ENCODE results near the gene ZNF280B.

ZNF280B gene

GRCh38 chr22:22536916-22537315 lies 28.4 kb upstream of the ZNF280B start:
- Histone ChIP-seq H3K4me2 (no peak overlapping the region), H3K4me1 (ENCODE audit: low read depth, poor library complexity, severe bottlenecking) (no peaks in the 10 kb centered on the region), H3K27me3 (ENCODE audit: insufficient read depth, low read depth) (no peaks in the 10 kb centered on the region), H3K27ac (no peak overlapping the region), H3K4me3 (IDR thresholded peaks at IDR 0.05; ENCODE audit: insufficient read depth, low read depth, low read length) (no peak overlapping the region), H3K79me2 (ENCODE audit: insufficient read depth, low read depth) (no peaks in the 10 kb centered on the region), H3K9ac (no peak overlapping the region), H4K20me1 (ENCODE audit: insufficient read depth) (no peaks in the 10 kb centered on the region), H2AFZ (ENCODE audit: low read depth) (no peak overlapping the region), H3K36me3 (ENCODE audit: insufficient read depth) (no peaks in the 10 kb centered on the region)
- TF ChIP-seq, protein P1, sequence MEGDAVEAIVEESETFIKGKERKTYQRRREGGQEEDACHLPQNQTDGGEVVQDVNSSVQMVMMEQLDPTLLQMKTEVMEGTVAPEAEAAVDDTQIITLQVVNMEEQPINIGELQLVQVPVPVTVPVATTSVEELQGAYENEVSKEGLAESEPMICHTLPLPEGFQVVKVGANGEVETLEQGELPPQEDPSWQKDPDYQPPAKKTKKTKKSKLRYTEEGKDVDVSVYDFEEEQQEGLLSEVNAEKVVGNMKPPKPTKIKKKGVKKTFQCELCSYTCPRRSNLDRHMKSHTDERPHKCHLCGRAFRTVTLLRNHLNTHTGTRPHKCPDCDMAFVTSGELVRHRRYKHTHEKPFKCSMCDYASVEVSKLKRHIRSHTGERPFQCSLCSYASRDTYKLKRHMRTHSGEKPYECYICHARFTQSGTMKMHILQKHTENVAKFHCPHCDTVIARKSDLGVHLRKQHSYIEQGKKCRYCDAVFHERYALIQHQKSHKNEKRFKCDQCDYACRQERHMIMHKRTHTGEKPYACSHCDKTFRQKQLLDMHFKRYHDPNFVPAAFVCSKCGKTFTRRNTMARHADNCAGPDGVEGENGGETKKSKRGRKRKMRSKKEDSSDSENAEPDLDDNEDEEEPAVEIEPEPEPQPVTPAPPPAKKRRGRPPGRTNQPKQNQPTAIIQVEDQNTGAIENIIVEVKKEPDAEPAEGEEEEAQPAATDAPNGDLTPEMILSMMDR (conservative IDR thresholded peaks at IDR 0.05; ENCODE audit: low read depth, low read length): no peak

- no peak overlapping the region for H3K27ac ChIP-seq
- H4K20me1 ChIP-seq (ENCODE audit: insufficient read depth): no peaks in the 10 kb centered on the region
- H3K79me2 ChIP-seq (ENCODE audit: insufficient read depth, low read depth): no peaks in the 10 kb centered on the region
- H3K4me2 ChIP-seq: no peak overlapping the region
- H3K4me1 ChIP-seq (ENCODE audit: low read depth, poor library complexity, severe bottlenecking): no peaks in the 10 kb centered on the region
- no peaks in the 10 kb centered on the region for H3K27me3 ChIP-seq (ENCODE audit: insufficient read depth, low read depth)
- TF ChIP-seq, protein P1 (conservative IDR thresholded peaks at IDR 0.05; ENCODE audit: low read depth, low read length): no peak
- H3K9ac ChIP-seq: no peak overlapping the region
- no peaks in the 10 kb centered on the region for H3K36me3 ChIP-seq (ENCODE audit: insufficient read depth)
- H3K4me3 ChIP-seq (IDR thresholded peaks at IDR 0.05; ENCODE audit: insufficient read depth, low read depth, low read length): no peak overlapping the region
- H2AFZ ChIP-seq (ENCODE audit: low read depth): no peak overlapping the region
These were observed 28.0 kb upstream of the ZNF280B start for GRCh38 chr22:22536515-22536914.

- no peak overlapping the region for H3K27ac ChIP-seq
- H3K4me2 ChIP-seq: no peak overlapping the region
- no peaks in the 10 kb centered on the region for H3K79me2 ChIP-seq (ENCODE audit: insufficient read depth, low read depth)
- no peaks in the 10 kb centered on the region for H4K20me1 ChIP-seq (ENCODE audit: insufficient read depth)
- H3K4me1 ChIP-seq (ENCODE audit: low read depth, poor library complexity, severe bottlenecking): no peaks in the 10 kb centered on the region
- no peak overlapping the region for H3K9ac ChIP-seq
- no peaks in the 10 kb centered on the region for H3K36me3 ChIP-seq (ENCODE audit: insufficient read depth)
- TF ChIP-seq, protein P1 (conservative IDR thresholded peaks at IDR 0.05; ENCODE audit: low read depth, low read length): no peak
- no peak overlapping the region for H3K4me3 ChIP-seq (IDR thresholded peaks at IDR 0.05; ENCODE audit: insufficient read depth, low read depth, low read length)
- no peaks in the 10 kb centered on the region for H3K27me3 ChIP-seq (ENCODE audit: insufficient read depth, low read depth)
- no peak overlapping the region for H2AFZ ChIP-seq (ENCODE audit: low read depth)
These were observed 27.1 kb upstream of the ZNF280B start for GRCh38 chr22:22535662-22536061.

GRCh38 chr22:22534604-22535415 lies 26.3 kb upstream of the ZNF280B start:
- no peaks in the 10 kb centered on the region for H3K27me3 ChIP-seq (ENCODE audit: insufficient read depth, low read depth)
- no peaks in the 10 kb centered on the region for H4K20me1 ChIP-seq (ENCODE audit: insufficient read depth)
- H3K4me2 ChIP-seq: no peak overlapping the region
- no peak overlapping the region for H3K4me3 ChIP-seq (IDR thresholded peaks at IDR 0.05; ENCODE audit: insufficient read depth, low read depth, low read length)
- no peaks in the 10 kb centered on the region for H3K4me1 ChIP-seq (ENCODE audit: low read depth, poor library complexity, severe bottlenecking)
- no peak overlapping the region for H2AFZ ChIP-seq (ENCODE audit: low read depth)
- no peaks in the 10 kb centered on the region for H3K79me2 ChIP-seq (ENCODE audit: insufficient read depth, low read depth)
- TF ChIP-seq, protein P1 (conservative IDR thresholded peaks at IDR 0.05; ENCODE audit: low read depth, low read length): no peak
- H3K27ac ChIP-seq: no peak overlapping the region
- no peak overlapping the region for H3K9ac ChIP-seq
- no peaks in the 10 kb centered on the region for H3K36me3 ChIP-seq (ENCODE audit: insufficient read depth)

Data from KMS-11 (cell line).